OCI-LY3 (cell line): ENCODE measurements around the gene ERP27.

ENCODE experiments used
- H2AFZ ChIP-seq: fragments of 200-600, 300-600 bp; shearing (Covaris generic); 2 replicates; pipeline ENCODE4 v1.6.0; 2014; ENCODE audit warnings: antibody characterized with exemption, low read depth, low read length
- H3K27ac ChIP-seq: fragments of 200-600, 300-600 bp; sonication (generic); 2 replicates; pipeline ENCODE4 v1.5.1; 2014; ENCODE audit warnings: mild to moderate bottlenecking, low read length, moderate library complexity, mixed read lengths
- H3K27me3 ChIP-seq: fragments of 200-600, 300-600 bp; sonication (generic); 2 replicates; pipeline ENCODE4 v1.6.1; 2014; ENCODE audit warnings: low read depth, low read length, mixed read lengths
- H3K36me3 ChIP-seq: fragments of 200-600, 300-600 bp; sonication (generic); replicated peaks from 2 replicates; pipeline ENCODE3; 2014; ENCODE audit warnings: low read depth, low read length, mixed read lengths
- H3K4me1 ChIP-seq: fragments of 300-600, 200-600 bp; sonication (generic); 2 replicates; pipeline ENCODE4 v1.6.1; 2014; ENCODE audit warnings: low read length, mixed read lengths
- H3K4me2 ChIP-seq: fragments of 200-600, 300-600 bp; sonication (generic); 2 replicates; pipeline ENCODE4 v1.6.1; 2014; ENCODE audit warnings: low read length, mixed read lengths
- H3K4me3 ChIP-seq: fragments of 300-600, 200-600 bp; sonication (generic); 2 replicates; pipeline ENCODE4 v1.5.1; 2014; ENCODE audit warnings: antibody characterized with exemption, mild to moderate bottlenecking, low read length, moderate library complexity
- H3K79me2 ChIP-seq: fragments of 300-600, 200-600 bp; shearing (Covaris generic); 2 replicates; pipeline ENCODE4 v1.6.1; 2014; ENCODE audit warnings: mild to moderate bottlenecking, low read length, mixed read lengths
- H3K9ac ChIP-seq: fragments of 300-600, 200-600 bp; shearing (Covaris generic); 2 replicates; pipeline ENCODE4 v1.6.0; 2014; ENCODE audit warnings: mild to moderate bottlenecking, low read length, moderate library complexity
- H3K9me3 ChIP-seq: fragments of 200-600, 300-600 bp; shearing (Covaris generic); 2 replicates; pipeline ENCODE4 v1.6.1; 2014; ENCODE audit warnings: low read length, mixed read lengths; ENCODE audit not compliant: insufficient read depth
- H4K20me1 ChIP-seq: fragments of 200-600, 300-600 bp; sonication (generic); 2 replicates; pipeline ENCODE4 v1.6.1; 2016; ENCODE audit warnings: low read length, mixed read lengths; ENCODE audit not compliant: insufficient read depth
- CTCF ChIP-seq: fragments of 200-600, 300-600 bp; sonication (generic); IDR thresholded peaks from 2 replicates; pipeline ENCODE4 v1.5.1; 2014; ENCODE audit warnings: antibody characterized with exemption, low read length, low read depth
- EZH2phosphoT487 ChIP-seq: fragments of 200-600 bp; shearing (Covaris generic); IDR thresholded peaks from 2 replicates; pipeline ENCODE4 v1.6.1; 2018; ENCODE audit warnings: antibody characterized with exemption, mixed run types, low read depth

Gene ERP27

GRCh38 chr12:14963520-14963919 lies 25.2 kb upstream of the ERP27 start:
- Histone ChIP-seq H2AFZ (peak overlapping the region; percentile 88), H3K9ac (peak overlapping the region; percentile 93), H3K4me2 (peak overlapping the region; percentile 96), H3K4me1 (peaks cover 29% of the 10 kb centered on the region), H3K79me2 (peaks cover 28% of the 10 kb centered on the region), H3K9me3 (no peaks in the 10 kb centered on the region), H4K20me1 (no peaks in the 10 kb centered on the region), H3K27me3 (no peaks in the 10 kb centered on the region), H3K36me3 (peaks cover 4% of the 10 kb centered on the region), H3K4me3 (peak overlapping the region; percentile 95), H3K27ac (peak overlapping the region; percentile 97)
- TF ChIP-seq EZH2phosphoT487 (no peak), CTCF (no peak)

- peaks cover 36% of the 10 kb centered on the region for H3K79me2 ChIP-seq
- H2AFZ ChIP-seq, result peak overlapping the region; percentile 88
- H3K4me1 ChIP-seq, result peaks cover 37% of the 10 kb centered on the region
- no peak for TF ChIP-seq CTCF
- TF ChIP-seq EZH2phosphoT487, result no peak
- peaks cover 5% of the 10 kb centered on the region for H3K36me3 ChIP-seq
- peak overlapping the region; percentile 95 for H3K4me3 ChIP-seq
- H3K27ac ChIP-seq, result peak overlapping the region; percentile 97
- H3K9ac ChIP-seq, result peak overlapping the region; percentile 93
- no peaks in the 10 kb centered on the region for H4K20me1 ChIP-seq
- no peaks in the 10 kb centered on the region for H3K27me3 ChIP-seq
- H3K9me3 ChIP-seq, result no peaks in the 10 kb centered on the region
- H3K4me2 ChIP-seq, result peak overlapping the region; percentile 96
Observed at GRCh38 chr12:14962797-14963196, 24.5 kb upstream of the ERP27 start.

- Histone ChIP-seq H3K4me1 (peaks cover 43% of the 10 kb centered on the region), H3K79me2 (peaks cover 42% of the 10 kb centered on the region), H3K27me3 (no peaks in the 10 kb centered on the region), H4K20me1 (no peaks in the 10 kb centered on the region), H3K27ac (peak overlapping the region; percentile 97), H3K36me3 (peaks cover 5% of the 10 kb centered on the region), H3K4me2 (peak overlapping the region; percentile 96), H3K4me3 (peak overlapping the region; percentile 95), H3K9me3 (no peaks in the 10 kb centered on the region), H3K9ac (peak overlapping the region; percentile 93), H2AFZ (peak overlapping the region; percentile 88)
- TF ChIP-seq EZH2phosphoT487, result no peak
- TF ChIP-seq CTCF, result no peak
Observed at GRCh38 chr12:14962153-14962539, 23.8 kb upstream of the ERP27 start.

GRCh38 chr12:14961466-14962152 lies 23.3 kb upstream of the ERP27 start, which contains the start of gene ARHGDIB:
ARHGDIB (minus strand) TSS chr12:14961601; CDS start chr12:14950712, 10,889 bp downstream.
- H2AFZ ChIP-seq, result peak within 1 kb of the TSS; percentile 88
- peaks cover 49% of the 10 kb centered on the region for H3K4me1 ChIP-seq
- H3K9me3 ChIP-seq, result no peaks in the 10 kb centered on the region
- H3K4me3 ChIP-seq, result peak within 1 kb of the TSS; percentile 95
- H3K36me3 ChIP-seq, result peaks cover 5% of the 10 kb centered on the region
- TF ChIP-seq CTCF, result no peak
- TF ChIP-seq EZH2phosphoT487, result no peak
- H3K27ac ChIP-seq, result peak within 1 kb of the TSS; percentile 97
- peak within 1 kb of the TSS; percentile 93 for H3K9ac ChIP-seq
- H3K79me2 ChIP-seq, result peaks cover 47% of the 10 kb centered on the region
- peak within 1 kb of the TSS; percentile 96 for H3K4me2 ChIP-seq
- no peaks in the 10 kb centered on the region for H3K27me3 ChIP-seq
- no peaks in the 10 kb centered on the region for H4K20me1 ChIP-seq
